GM21737 (cell line): ENCODE measurements around the gene DNAJC13.
"Not testable (repeated sequence)": the region's sequence is repeated elsewhere in the genome, so short reads cannot be mapped to it uniquely, and the experiment has no call there.

Source experiments
- ATAC-seq: cut with Tn5 transposase; IDR thresholded peaks from one replicate; pipeline ENCODE4 v1.9.1; 2021; ENCODE audit warnings: mild to moderate bottlenecking, moderate library complexity; ENCODE audit not compliant: unreplicated experiment

The DNAJC13 gene, protein sequence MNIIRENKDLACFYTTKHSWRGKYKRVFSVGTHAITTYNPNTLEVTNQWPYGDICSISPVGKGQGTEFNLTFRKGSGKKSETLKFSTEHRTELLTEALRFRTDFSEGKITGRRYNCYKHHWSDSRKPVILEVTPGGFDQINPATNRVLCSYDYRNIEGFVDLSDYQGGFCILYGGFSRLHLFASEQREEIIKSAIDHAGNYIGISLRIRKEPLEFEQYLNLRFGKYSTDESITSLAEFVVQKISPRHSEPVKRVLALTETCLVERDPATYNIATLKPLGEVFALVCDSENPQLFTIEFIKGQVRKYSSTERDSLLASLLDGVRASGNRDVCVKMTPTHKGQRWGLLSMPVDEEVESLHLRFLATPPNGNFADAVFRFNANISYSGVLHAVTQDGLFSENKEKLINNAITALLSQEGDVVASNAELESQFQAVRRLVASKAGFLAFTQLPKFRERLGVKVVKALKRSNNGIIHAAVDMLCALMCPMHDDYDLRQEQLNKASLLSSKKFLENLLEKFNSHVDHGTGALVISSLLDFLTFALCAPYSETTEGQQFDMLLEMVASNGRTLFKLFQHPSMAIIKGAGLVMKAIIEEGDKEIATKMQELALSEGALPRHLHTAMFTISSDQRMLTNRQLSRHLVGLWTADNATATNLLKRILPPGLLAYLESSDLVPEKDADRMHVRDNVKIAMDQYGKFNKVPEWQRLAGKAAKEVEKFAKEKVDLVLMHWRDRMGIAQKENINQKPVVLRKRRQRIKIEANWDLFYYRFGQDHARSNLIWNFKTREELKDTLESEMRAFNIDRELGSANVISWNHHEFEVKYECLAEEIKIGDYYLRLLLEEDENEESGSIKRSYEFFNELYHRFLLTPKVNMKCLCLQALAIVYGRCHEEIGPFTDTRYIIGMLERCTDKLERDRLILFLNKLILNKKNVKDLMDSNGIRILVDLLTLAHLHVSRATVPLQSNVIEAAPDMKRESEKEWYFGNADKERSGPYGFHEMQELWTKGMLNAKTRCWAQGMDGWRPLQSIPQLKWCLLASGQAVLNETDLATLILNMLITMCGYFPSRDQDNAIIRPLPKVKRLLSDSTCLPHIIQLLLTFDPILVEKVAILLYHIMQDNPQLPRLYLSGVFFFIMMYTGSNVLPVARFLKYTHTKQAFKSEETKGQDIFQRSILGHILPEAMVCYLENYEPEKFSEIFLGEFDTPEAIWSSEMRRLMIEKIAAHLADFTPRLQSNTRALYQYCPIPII (N-terminal part only)

DNA sequence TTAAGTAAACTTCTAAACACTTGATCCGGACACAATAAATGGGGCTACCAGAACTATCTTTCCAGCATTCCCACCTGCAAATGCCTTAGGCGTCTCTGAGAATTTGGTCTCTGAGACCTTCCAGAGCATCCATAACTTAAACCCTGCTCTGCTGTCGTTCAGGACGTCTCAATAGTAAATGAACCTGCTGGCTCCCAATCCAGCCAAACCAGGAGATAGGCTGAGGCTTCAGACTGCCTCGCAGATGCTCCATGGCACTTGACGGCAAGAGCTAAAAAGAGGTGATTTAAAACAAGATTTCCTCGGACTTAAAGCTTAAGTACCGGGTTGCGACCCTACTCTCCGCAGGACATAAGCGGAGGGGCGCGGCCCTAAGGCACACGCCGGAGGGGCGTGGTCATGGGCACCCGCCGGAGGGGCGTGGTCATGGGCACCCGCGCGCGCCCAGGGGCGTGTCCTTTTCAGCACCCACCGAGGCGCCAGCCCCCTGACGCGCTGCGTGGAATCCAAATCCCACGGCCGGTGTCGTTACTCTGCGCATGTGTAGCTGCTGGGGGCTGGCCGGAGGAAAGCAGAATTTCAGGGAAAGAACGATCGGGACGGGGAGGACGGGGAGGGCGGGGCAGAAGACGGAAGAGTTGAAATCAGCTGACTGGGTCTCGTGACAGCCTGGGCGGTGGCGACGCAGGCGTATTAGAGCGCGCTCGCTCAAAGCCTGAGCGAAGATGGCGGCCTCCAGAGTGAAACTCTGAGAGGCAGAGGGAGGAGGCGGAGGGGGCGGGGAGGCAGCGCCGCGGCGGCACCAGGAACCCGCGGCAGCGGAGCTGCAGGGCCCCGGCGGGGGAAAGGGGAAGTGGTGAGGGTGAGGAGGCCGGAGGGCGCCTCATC lies at the start of gene DNAJC13:
DNAJC13 (plus strand) TSS at position 696 of the 888 bp plus-strand sequence. CDS start 17,049 bp downstream, outside the sequence.
- peak; percentile 88 for ATAC-seq

DNA sequence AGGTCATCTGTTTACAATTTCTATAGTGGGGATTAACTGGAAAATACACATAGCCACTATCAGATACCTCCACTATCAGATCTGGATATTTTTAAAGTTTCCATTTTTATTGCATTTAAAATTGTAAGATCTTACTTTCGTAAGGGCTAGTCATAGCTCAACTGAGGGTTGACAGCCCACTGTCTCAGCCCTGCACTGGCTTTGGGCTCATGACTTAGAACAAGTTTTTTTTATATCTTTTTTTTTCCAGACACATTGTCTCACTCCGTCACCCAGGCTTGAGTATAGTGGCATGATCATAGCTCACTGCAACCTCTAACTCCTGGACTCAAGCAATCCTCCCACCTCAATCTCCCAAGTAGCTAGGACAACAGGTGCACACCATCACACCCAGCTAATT lies 48.8 kb upstream of the DNAJC13 start:
- ATAC-seq, result no peak

DNA sequence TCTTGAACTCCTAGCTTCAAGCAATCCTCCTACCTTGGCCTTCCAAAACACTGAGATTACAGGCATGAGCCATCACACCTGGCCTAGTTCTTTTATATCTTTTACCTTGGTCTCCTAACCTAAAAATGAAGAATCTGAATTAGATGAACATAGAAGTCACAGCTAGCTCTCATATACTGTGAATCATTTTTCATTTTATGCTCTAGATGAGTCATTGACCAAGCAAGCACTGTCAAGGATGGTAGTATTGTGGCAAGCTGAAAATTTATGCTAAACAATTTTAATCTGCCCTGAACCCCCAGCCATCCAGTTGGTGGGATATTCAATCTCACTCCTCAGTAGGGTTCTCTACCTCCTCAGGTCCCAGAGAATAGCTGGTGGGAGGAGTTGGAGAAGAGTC lies 48.3 kb upstream of the DNAJC13 start:
- ATAC-seq, result no peak

DNA sequence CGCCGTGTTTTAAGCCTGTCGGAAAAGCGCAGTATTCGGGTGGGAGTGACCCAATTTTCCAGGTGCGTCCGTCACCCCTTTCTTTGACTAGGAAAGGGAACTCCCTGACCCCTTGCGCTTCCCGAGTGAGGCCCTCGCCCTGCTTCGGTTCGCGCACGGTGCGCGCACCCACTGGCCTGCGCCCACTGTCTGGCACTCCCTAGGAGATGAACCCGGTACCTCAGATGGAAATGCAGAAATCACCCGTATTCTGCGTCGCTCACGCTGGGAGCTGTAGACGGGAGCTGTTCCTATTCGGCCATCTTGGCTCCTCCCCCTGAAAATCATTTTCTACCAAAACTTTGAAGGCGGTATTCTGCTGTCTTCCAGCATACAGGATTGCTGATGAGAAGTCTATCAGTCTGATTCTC lies 40.4 kb upstream of the DNAJC13 start:
- ATAC-seq, result not testable (repeated sequence)

DNA sequence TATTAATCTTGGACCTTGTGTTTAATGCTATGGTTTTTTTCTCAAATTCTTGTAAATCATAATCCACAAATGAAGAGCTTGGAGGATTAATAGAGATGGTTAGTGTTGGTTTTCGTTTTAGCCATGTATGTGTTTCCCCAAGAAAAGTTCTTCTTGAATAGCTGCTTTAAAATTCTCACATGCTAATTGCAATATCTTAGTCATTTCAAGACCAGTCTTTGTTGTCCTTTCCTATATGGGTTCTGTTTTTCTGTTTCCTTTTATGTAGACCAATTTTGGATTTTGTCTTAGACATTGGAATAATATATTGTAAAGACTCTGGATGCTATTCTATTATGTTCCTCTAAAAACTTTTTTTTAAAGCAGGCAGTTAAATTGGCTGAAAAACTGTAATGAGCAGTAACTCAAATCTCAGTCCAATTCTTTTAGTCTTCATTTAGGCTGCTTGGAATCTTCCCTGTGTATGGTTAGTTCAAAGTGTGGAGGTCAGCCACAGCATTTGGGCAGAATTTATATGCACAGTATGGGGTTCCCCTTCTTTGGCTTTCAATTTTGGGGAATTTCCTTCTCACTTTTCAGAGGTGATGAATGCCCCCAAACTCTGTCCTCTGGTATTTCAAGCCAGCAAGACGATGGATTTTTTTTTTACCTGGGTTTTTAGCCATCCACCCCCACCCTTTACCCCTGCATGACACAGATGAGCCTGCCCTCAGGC lies 39.1 kb upstream of the DNAJC13 start:
- no peak for ATAC-seq

DNA sequence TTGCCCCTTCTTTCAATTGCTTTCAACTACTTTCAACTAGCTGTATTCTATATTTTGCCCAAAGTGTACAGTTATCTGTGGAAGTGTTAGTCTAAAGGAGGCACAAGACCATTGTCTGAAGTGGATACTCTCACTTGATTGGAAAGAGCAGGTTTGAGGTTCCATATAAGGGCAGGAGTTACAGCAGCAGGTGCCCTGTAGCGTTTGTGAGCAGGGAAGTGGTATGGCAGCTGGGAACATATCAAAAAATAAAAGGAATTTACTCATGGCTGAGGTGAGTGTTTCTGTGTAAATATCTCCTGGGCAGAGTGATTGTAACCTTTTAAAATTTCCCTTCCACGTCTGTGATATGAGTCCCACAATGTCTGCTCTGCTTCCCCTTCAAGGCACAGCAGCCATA lies 38.5 kb upstream of the DNAJC13 start:
- no peak for ATAC-seq

DNA sequence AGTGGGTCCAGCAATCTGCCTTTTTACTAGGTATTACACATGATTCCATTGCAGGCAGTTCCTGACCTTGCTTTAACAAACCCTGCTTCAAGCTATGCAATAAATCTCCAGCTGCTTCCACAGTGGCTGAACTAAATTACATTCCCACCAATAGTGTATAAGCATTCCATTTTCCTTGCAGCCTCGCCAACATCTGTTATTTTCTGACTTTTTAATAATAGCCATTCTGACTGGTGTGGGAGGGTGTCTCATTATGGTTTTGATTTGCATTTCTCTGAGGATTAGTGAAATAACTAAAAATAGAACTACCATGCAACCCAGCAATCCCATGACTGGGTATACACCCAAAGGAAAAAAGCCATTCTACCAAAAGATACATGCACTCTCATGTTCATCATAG lies 36.4 kb upstream of the DNAJC13 start:
- ATAC-seq, result no peak

DNA sequence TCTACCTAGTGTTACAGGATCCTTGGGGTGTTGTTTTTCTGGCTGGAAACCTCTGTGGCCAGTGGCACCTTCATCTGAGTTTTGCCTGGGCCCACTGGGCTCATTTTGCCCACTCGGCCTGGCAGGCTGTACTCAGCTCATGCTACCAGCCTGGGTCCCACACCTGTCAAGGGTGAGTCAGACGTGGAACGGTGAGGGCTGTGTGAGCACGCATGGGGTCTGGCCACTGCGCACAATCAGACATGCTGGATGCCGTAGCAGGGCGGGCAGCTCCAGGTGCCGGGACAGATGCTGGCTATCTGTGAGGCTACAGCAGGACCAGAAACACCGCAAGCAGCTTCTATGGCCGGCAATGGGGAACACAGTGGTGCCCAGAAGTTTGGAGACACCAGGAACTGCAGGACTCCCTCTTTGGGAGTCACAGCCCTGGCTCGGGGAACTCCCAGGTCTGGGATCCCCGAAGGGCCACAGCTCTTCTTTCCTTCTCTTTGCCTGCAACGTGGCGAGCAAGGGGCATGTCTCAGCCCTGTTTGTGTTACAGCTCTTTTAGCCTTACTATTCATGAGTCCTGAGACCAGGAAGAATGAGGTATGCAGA lies 35.9 kb upstream of the DNAJC13 start:
- ATAC-seq, result no peak

DNA sequence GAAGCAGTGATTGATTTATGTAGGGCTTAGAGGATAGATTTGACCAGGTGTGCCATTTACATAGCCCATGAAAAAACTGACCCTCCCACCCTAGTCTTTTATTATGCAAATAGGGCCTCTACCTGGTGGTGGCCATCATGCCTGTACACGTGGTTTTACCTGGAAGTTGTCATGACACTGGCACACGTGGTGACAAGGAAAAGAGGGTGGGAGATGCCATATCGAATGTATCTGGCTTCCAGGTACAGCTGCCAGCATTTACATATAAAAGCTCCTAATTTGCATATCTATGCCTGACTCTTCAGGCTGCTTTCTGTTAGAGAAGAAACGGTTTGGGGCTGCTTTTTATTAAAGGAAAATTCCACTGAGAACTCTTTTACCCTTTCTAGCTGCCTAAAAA lies 35.0 kb upstream of the DNAJC13 start:
- no peak for ATAC-seq

DNA sequence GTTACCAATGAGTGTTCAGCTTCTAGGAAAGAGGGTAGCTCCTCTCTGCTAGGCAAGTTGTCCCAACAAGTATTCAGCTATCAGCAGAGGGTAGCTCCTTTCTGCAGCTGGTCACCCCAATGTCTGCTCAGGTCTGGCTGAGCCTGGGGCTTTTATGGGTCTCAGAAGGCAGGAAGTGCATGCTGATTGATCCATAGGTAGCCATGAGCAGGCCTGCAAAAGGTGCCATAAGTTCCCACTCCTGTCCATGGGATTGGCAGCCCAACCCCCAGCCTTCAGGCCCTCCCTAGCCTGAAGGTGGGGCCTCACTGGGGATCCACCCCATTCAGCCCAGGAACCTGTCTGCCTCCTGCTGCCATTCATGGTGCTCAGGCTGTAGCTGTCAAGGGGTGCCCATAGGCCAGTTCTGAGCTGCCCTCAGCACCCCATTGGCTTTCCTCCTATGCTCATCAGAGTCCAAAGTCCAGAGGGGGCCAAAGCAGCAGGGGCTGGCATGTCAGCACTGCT lies 34.6 kb upstream of the DNAJC13 start:
- ATAC-seq, result no peak

DNA sequence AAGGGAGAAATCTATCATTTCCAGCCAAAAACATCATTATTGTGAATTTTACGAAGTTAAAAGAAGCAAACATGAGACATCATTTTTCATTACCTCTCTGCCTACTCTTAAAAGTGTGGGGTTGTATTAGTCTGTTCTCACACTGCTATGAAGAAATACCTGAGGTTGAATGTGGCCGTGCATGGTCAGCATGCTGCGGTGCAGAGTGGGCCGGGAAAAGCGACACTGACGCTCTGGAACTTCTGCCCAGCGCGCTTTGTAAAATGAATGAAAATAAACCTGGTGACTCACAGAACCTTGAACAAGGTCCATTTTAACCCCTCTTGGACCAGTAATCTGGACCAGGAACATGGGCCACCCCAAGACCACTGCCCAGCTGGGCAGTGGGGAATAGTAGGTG lies 31.0 kb upstream of the DNAJC13 start:
- ATAC-seq, result no peak

DNA sequence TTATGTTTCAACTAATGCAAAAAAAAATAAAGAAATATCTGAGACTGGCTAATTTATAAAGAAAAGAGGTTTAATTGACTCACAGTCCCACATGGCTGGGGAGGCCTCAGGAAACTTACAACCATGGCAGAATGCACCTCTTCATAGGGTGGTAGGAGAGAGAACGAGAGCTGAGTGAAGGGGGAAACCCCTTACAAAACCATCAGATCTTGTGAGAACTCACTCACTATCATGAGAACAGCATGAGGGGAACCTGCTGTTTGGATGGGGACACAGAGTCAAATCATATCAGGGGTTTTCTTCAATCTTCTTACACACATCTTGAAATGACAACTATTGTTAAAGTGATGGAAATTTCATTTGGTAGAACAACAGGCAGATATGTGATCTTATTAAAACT lies 24.6 kb upstream of the DNAJC13 start:
- not testable (repeated sequence) for ATAC-seq

DNA sequence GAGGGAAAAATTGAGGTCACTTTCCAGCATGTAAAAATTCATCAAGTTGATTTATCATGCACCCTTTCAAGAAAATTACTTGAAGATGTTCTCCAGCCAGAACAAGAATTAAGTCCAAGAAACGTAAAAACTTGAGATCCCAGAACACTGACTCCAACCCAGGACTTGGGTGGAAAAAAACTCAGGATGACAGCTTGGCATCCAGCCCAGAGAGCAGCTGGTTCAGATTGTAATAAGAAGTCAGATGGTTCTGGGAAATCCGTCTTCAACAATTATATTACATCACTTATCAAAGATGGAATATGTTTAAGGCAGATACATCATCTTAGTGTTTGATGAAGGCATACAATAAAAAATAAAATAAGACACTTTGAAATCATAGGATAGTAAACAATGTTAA lies 23.0 kb upstream of the DNAJC13 start:
- no peak for ATAC-seq

DNA sequence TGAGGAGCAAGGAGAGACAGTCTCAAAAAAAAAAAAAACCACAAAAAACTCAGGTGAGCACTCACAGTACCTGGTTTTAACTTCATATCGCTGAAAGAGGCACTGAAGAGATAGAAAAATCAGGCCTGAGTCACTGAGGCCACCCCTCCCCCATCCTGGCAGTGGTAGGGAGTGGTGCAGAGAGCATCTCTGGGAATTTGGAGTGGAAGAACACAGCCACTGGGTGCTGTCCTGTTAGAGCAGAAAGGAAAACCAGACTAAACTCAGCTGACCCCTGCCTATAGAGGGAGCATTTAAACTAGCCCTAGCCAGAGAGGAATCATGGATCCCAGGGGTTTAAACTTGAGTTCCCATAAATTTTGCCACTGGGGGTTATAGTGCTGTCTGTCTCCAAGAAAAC lies 22.2 kb upstream of the DNAJC13 start:
- ATAC-seq, result no peak

DNA sequence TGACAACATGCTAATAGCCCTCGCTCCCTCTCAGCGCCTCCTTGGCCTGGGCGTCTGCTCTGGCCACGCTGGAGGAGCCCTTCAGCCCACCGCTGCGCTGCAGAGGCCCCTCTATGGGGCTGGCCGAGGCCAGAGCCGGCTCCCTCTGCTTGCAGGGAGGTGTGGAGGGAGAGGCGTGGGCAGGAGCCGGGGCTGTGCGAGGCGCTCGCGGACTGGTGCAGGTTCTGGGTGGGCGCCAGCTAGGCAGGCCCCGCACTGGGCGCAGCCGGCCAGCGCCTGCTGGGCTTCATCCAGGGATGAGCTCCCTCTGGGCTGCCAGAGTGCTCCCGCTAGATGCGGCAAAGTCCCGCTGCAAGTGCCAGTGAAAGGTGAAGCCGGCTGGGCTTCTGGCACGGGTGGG lies 21.0 kb upstream of the DNAJC13 start:
- ATAC-seq, result no peak

DNA sequence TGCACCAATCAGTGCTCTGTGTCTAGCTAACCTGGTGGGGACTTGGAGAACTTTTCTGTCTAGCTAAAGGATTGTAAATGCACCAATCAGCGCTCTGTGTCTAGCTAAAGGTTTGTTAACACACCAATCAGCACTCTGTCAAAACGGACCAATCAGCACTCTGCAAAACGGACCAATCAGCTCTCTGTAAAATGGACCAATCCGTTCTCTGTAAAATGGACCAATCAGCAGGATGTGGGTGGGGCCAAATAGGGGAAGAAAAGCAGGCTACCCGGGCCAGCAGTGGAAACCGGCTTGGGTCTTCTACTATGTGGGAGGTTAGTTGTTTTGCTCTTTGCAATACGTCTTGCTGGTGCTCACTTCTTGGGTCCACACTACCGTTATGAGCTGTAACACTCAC lies 20.5 kb upstream of the DNAJC13 start:
- not testable (repeated sequence) for ATAC-seq

DNA sequence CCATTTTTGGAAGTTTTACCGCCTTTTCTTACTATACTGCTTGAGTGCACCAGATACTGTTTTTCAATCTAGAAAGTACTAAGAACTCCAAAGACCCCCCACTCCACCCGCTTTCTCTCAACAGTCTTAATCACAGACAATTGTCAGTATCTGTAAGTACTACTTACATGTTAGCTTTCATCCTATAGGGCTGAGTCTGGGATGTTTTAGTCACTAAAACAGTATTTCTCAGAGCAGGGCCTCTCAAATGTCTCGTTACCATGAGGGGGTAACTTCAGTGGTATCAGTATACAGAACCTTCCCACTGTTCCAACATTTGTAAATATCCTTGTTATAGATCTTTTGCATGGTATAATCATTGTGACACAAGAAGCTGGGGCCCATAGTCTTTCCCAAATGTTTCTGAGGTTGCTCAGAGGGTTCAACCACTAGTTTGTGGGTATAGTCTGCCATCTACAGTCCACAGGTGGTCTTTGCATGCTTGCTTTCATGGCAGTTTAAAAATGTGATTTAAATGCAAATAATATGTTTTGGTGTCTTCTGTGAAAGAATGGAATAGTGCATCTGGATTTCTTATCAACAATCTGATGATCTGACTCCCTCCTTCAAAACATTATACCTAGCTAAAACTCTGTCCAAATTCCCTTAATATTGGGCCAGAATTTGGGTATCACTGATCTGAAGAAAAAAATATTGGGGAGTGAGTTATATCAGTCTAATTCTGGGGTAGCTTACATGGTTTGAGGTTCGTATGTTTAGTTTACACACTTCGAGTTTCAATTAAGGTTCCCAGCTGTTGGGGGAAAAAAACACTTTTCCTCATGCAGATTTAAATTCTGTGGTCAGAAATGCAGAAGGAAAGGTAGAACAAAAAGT lies 18.0 kb upstream of the DNAJC13 start:
- ATAC-seq, result no peak

DNA sequence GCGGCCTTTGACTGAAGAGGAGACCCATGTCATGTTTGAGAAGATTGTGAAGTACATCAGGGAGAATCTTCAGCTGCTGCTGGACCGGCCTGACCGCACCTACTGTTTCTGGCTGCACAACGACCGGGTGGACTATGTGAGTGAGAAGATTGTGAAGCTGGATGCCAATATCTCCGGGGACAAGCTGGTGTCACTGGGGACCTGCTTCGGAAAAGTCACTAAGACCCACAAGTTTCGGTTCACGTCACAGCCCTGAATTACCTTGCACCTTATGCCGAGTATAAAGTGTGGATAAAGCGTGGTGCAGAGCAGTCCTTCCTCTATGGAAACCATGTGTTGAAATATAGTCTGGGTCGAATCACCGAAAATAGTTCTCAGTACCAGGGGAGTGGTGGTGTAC lies 16.0 kb upstream of the DNAJC13 start:
- ATAC-seq, result no peak
